ENCODE results near the gene ASCC1. TPM values are rescaled to one million over a fixed set of nuclear protein-coding genes. Genes with fewer than 3 reads are reported as not detected.

The ASCC1 gene
- total and polyA plus RNA-seq, 2 donors (not counting 1 experiment from before 2014, with no cell fraction given), result 40.2 to 42.1 TPM

DNA sequence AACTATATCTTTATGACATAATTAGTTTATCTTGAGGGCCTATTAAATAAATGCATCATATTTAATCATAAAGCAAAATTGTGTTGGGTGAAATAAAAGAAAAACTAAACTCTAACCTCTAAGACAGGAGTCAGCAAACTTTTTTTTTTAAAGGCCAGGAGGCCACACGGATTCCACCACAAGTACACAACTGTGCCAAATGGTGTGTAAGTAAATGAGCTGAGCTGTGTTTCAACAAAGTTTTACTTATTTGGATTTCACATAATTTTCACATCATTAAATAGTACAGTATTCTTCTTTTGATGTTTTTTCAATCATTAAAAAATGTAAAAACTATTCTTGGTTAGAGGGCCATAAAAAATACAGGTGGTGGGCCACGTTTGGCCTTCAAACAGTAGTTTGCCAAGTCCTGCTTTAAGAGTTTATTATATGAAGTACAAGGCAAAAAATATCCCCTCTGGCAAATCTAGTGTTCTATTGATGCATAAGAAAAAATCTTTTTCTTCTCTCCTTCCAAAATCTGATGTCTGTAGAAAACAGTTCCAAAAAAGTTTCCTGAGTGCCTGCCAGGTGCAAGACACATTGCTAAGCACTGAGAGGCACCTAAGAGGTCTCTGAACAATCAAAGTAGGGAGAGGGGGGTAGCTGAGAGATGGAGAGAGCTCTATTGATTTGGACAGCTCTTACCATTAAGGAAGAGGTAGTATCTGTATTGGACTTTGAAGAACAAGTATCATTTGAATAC, 101.2 kb downstream of the ASCC1 start:
- Histone ChIP-seq H4K20me1 (ENCODE audit: control insufficient read depth, extremely low read depth, insufficient read depth, low read length) (no peaks in the 10 kb centered on the region), H3K4me3 (replicated peaks in 1 of 4; ENCODE audit: control extremely low read depth in 1 of 4, insufficient read depth in 1 of 4, low read depth in 3 of 4, low read length in 4 of 4) (no peak overlapping the region), H3K9me3 (ENCODE audit: control insufficient read depth, insufficient read depth, low read depth, low read length) (no peaks in the 10 kb centered on the region), H3K27ac (ENCODE audit: insufficient read depth, low read length) (no peak overlapping the region), H3K36me3 (ENCODE audit: control insufficient read depth, insufficient read depth, low read length) (no peaks in the 10 kb centered on the region), H3K4me1 (ENCODE audit: control insufficient read depth, extremely low read depth, insufficient read depth, low read length) (no peaks in the 10 kb centered on the region), H3K27me3 (ENCODE audit: control insufficient read depth, insufficient read depth, low read length) (no peaks in the 10 kb centered on the region), H3K79me2 (ENCODE audit: control insufficient read depth, insufficient read depth, low read length) (no peaks in the 10 kb centered on the region), H3K4me2 (ENCODE audit: extremely low read depth, insufficient read depth, low read length) (no peak overlapping the region), H3K9ac (ENCODE audit: insufficient read depth, low read length) (no peak overlapping the region), H2AFZ (ENCODE audit: low read length) (no peak overlapping the region)
- TF ChIP-seq EZH2 (IDR thresholded peaks at IDR 0.05; ENCODE audit: low read length, missing control alignments), result no peak
- TF ChIP-seq, protein P1, sequence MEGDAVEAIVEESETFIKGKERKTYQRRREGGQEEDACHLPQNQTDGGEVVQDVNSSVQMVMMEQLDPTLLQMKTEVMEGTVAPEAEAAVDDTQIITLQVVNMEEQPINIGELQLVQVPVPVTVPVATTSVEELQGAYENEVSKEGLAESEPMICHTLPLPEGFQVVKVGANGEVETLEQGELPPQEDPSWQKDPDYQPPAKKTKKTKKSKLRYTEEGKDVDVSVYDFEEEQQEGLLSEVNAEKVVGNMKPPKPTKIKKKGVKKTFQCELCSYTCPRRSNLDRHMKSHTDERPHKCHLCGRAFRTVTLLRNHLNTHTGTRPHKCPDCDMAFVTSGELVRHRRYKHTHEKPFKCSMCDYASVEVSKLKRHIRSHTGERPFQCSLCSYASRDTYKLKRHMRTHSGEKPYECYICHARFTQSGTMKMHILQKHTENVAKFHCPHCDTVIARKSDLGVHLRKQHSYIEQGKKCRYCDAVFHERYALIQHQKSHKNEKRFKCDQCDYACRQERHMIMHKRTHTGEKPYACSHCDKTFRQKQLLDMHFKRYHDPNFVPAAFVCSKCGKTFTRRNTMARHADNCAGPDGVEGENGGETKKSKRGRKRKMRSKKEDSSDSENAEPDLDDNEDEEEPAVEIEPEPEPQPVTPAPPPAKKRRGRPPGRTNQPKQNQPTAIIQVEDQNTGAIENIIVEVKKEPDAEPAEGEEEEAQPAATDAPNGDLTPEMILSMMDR (conservative IDR thresholded peaks at IDR 0.05 in 1 of 2, IDR thresholded peaks at IDR 0.05 in 1 of 2; ENCODE audit: low read depth in 1 of 2, low read length in 2 of 2), result no peak
- no peak for DNase-seq (ENCODE audit: low read depth in 2 of 2)

DNA sequence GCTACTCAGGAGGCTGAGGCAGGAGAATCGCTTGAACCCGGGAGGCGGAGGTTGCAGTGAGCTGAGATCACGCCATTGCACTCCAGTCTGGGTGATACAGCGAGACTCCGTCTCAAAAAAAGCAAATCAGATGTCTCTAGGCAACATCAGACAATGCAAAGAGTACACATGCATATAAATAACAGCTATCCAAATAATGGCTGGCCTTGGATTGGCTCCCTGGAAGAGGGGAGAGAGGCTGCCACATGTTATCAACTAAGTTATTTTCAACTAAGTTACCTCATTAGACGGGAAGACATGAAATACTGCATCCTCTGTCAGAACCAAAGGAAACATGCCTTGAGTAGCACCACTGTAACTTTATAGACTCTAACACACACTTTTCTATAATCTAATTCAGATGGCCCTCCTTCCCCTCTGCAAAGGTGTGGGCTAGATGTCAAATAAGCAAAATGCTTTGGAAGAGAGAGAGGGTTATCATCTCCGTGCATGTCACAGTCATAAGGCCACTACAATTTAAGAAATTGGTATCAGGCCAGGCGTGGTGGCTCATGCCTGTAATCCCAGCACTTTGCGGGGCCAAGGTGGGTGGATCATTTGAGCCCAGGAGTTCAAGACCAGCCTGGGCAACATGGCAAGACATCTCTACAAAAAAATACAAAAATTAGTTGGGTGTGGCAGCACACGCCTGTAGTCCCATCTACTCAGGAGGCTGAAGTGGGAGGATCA, 105.2 kb downstream of the ASCC1 start:
- H4K20me1 ChIP-seq (ENCODE audit: control insufficient read depth, extremely low read depth, insufficient read depth, low read length), result no peaks in the 10 kb centered on the region
- TF ChIP-seq EZH2 (IDR thresholded peaks at IDR 0.05; ENCODE audit: low read length, missing control alignments), result no peak
- TF ChIP-seq, protein P1 (conservative IDR thresholded peaks at IDR 0.05 in 1 of 2, IDR thresholded peaks at IDR 0.05 in 1 of 2; ENCODE audit: low read depth in 1 of 2, low read length in 2 of 2), result no peak

DNA sequence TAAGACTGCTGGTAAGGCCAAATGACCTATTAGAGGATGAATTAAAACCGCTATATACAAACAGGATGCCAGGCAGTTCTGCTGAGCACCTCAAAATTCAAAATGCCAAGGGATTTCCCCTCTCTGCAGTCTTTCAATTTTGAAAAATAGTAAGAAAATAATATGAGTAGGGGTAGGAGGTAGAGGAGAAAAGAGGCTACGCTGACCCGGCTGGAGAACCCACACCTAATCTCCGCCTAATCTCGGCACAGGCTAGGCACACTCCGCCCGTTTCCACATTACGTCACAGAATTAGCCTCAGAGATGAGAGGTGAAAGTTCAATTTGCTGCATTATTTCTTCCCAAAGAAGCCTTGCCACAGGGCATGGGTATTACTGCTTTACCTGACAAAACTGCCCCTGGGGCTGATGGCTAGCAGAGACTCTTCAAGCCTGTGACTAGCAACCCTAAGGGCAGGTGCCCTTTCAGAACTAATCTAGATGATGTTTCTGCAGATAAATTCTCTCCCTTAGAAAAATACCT, 106.4 kb downstream of the ASCC1 start:
- Histone ChIP-seq H3K4me2 (ENCODE audit: extremely low read depth, insufficient read depth, low read length) (no peak overlapping the region), H3K79me2 (ENCODE audit: control insufficient read depth, insufficient read depth, low read length) (no peaks in the 10 kb centered on the region), H3K4me3 (replicated peaks in 1 of 4; ENCODE audit: control extremely low read depth in 1 of 4, insufficient read depth in 1 of 4, low read depth in 3 of 4, low read length in 4 of 4) (no peak overlapping the region), H3K27me3 (ENCODE audit: control insufficient read depth, insufficient read depth, low read length) (no peaks in the 10 kb centered on the region), H3K4me1 (ENCODE audit: control insufficient read depth, extremely low read depth, insufficient read depth, low read length) (no peaks in the 10 kb centered on the region), H4K20me1 (ENCODE audit: control insufficient read depth, extremely low read depth, insufficient read depth, low read length) (no peaks in the 10 kb centered on the region), H3K9me3 (ENCODE audit: control insufficient read depth, insufficient read depth, low read depth, low read length) (no peaks in the 10 kb centered on the region), H2AFZ (ENCODE audit: low read length) (no peak overlapping the region), H3K27ac (ENCODE audit: insufficient read depth, low read length) (no peak overlapping the region), H3K9ac (ENCODE audit: insufficient read depth, low read length) (no peak overlapping the region), H3K36me3 (ENCODE audit: control insufficient read depth, insufficient read depth, low read length) (no peaks in the 10 kb centered on the region)
- DNase-seq (ENCODE audit: low read depth in 2 of 2), result no peak
- no peak for TF ChIP-seq EZH2 (IDR thresholded peaks at IDR 0.05; ENCODE audit: low read length, missing control alignments)
- TF ChIP-seq, protein P1 (conservative IDR thresholded peaks at IDR 0.05 in 1 of 2, IDR thresholded peaks at IDR 0.05 in 1 of 2; ENCODE audit: low read depth in 1 of 2, low read length in 2 of 2), result no peak

More for the DNA sequence above, 105.2 kb downstream of the ASCC1 start:
- Histone ChIP-seq H3K79me2 (ENCODE audit: control insufficient read depth, insufficient read depth, low read length) (no peaks in the 10 kb centered on the region), H3K4me1 (ENCODE audit: control insufficient read depth, extremely low read depth, insufficient read depth, low read length) (no peaks in the 10 kb centered on the region), H3K36me3 (ENCODE audit: control insufficient read depth, insufficient read depth, low read length) (no peaks in the 10 kb centered on the region), H3K27ac (ENCODE audit: insufficient read depth, low read length) (no peak overlapping the region), H3K27me3 (ENCODE audit: control insufficient read depth, insufficient read depth, low read length) (no peaks in the 10 kb centered on the region), H2AFZ (ENCODE audit: low read length) (no peak overlapping the region), H3K9ac (ENCODE audit: insufficient read depth, low read length) (no peak overlapping the region), H3K4me3 (replicated peaks in 1 of 4; ENCODE audit: control extremely low read depth in 1 of 4, insufficient read depth in 1 of 4, low read depth in 3 of 4, low read length in 4 of 4) (no peak overlapping the region), H3K4me2 (ENCODE audit: extremely low read depth, insufficient read depth, low read length) (no peak overlapping the region), H3K9me3 (ENCODE audit: control insufficient read depth, insufficient read depth, low read depth, low read length) (no peaks in the 10 kb centered on the region)
- DNase-seq (ENCODE audit: low read depth in 2 of 2), result no peak
